PFSK-1 (cell line): ENCODE data around the gene CCDC24.

Source experiments
- FOXP2 ChIP-seq: optimal IDR thresholded peaks from 2 replicates; pipeline ENCODE3; 2011; ENCODE audit warnings: borderline replicate concordance, control low read depth, inconsistent platforms; ENCODE audit not compliant: insufficient read depth; ENCODE audit errors: extremely low read length, extremely low read depth
- POLR2AphosphoS5 ChIP-seq: IDR thresholded peaks from 2 replicates; pipeline ENCODE4 v1.6.1; 2012; ENCODE audit warnings: low read depth, mild to moderate bottlenecking, control low read depth, low read length, moderate library complexity
- REST ChIP-seq, 2 experiments: IDR thresholded peaks; 2 replicates each; pipeline versions ENCODE4 v1.6.1 to v1.8.0; 2011 to 2012; ENCODE audit warnings: low read depth in 2 of 2, low read length in 2 of 2, control low read depth in 1 of 2, inconsistent platforms in 1 of 2, mild to moderate bottlenecking in 1 of 2, moderate library complexity in 1 of 2; ENCODE audit not compliant: insufficient read depth in 1 of 2
- SIN3A ChIP-seq: IDR thresholded peaks from 2 replicates; pipeline ENCODE4 v1.6.1; 2012; ENCODE audit warnings: mild to moderate bottlenecking, low read length, moderate library complexity, borderline replicate concordance; ENCODE audit not compliant: insufficient read depth
- TAF1 ChIP-seq: IDR thresholded peaks from 2 replicates; pipeline ENCODE4 v1.6.1; 2012; ENCODE audit warnings: low read length, control low read depth, borderline replicate concordance; ENCODE audit not compliant: insufficient read depth

Gene CCDC24

GRCh38 chr1:44024031-44024902 lies 32.9 kb downstream of the CCDC24 start:
- TF ChIP-seq SIN3A (no peak), REST (IDR thresholded peaks at IDR 0.05; ENCODE audit: insufficient read depth in 1 of 2, low read depth in 2 of 2, low read length in 2 of 2) (no peak), FOXP2 (no peak)

DNA sequence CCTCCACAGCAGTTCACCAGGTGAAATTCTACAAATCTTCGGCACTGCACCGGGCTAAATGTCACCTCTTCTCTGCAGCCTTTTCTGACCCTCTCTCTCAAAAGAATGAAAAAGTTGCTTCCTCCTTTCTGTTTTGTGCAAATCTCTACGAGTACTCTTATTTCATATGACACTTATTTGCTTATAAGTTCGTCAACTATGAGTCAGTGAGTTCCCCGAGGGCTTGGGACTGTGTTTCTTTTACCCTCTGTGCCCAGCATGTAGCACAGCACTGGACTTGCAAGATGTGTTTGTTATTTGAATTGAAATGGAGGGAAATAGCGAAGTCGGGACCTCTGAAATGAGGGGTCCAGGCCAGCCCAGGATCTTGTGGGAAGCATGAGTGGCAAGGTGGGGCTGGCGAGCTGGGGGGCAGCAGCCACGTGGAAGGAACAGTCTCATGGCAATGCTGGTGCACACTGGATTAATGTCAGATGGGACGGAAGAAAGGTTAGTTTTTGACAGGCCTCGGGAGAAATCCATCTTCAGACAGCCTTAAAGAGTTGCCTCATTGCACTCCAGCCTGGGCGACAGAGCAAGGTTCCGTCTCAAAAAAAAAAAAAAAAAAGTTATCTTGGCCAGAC lies 33.6 kb downstream of the CCDC24 start:
- TF ChIP-seq SIN3A (no peak), POLR2AphosphoS5 (no peak)

- TF ChIP-seq TAF1 (no peak), FOXP2 (no peak), REST (IDR thresholded peaks at IDR 0.05; ENCODE audit: insufficient read depth in 1 of 2, low read depth in 2 of 2, low read length in 2 of 2) (no peak), SIN3A (no peak), POLR2AphosphoS5 (no peak)
Measured at GRCh38 chr1:44025816-44026215, 34.4 kb downstream of the CCDC24 start.

GRCh38 chr1:44027320-44027719 lies 35.9 kb downstream of the CCDC24 start:
- TF ChIP-seq POLR2AphosphoS5, result no peak
- no peak for TF ChIP-seq REST (IDR thresholded peaks at IDR 0.05; ENCODE audit: insufficient read depth in 1 of 2, low read depth in 2 of 2, low read length in 2 of 2)
- TF ChIP-seq SIN3A, result no peak
- TF ChIP-seq TAF1, result no peak
- TF ChIP-seq FOXP2, result no peak

GRCh38 chr1:44029260-44029910 lies 38.0 kb downstream of the CCDC24 start:
- no peak for TF ChIP-seq FOXP2
- TF ChIP-seq SIN3A, result no peak
- no peak for TF ChIP-seq TAF1
- TF ChIP-seq REST (IDR thresholded peaks at IDR 0.05; ENCODE audit: insufficient read depth in 1 of 2, low read depth in 2 of 2, low read length in 2 of 2), result no peak
- TF ChIP-seq POLR2AphosphoS5, result no peak
